Measurements from ENCODE around the gene TOP3B. TPM values are rescaled to one million over a fixed set of nuclear protein-coding genes. Genes with fewer than 3 reads are reported as not detected.

The TOP3B gene
- total RNA-seq, 4 donors from 2014 or later, result 16.6 to 27.3 (median 22.8) TPM

DNA sequence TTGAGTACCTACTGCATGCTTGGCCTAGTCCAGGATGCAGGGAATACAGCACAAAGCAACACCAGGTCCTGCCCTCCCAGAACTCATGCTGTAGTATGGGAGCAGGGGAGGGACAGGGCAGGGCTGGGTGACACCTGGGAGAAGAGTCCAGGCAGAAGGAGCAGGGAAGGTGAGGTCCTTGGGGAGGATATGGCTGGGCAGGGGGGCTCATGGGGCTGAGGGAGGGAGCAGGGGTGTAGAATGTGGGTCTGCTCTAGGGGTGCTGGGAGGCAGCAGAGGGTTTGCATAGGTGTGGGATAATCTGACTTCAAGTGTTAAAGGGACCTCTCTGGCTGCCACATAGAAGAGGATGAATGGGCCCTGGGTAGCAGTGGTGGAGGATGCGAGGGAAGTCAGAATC, 4.8 kb downstream of the TOP3B start:
- TF ChIP-seq, protein P1, sequence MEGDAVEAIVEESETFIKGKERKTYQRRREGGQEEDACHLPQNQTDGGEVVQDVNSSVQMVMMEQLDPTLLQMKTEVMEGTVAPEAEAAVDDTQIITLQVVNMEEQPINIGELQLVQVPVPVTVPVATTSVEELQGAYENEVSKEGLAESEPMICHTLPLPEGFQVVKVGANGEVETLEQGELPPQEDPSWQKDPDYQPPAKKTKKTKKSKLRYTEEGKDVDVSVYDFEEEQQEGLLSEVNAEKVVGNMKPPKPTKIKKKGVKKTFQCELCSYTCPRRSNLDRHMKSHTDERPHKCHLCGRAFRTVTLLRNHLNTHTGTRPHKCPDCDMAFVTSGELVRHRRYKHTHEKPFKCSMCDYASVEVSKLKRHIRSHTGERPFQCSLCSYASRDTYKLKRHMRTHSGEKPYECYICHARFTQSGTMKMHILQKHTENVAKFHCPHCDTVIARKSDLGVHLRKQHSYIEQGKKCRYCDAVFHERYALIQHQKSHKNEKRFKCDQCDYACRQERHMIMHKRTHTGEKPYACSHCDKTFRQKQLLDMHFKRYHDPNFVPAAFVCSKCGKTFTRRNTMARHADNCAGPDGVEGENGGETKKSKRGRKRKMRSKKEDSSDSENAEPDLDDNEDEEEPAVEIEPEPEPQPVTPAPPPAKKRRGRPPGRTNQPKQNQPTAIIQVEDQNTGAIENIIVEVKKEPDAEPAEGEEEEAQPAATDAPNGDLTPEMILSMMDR (IDR thresholded peaks at IDR 0.05; ENCODE audit: low read depth), result no peak

DNA sequence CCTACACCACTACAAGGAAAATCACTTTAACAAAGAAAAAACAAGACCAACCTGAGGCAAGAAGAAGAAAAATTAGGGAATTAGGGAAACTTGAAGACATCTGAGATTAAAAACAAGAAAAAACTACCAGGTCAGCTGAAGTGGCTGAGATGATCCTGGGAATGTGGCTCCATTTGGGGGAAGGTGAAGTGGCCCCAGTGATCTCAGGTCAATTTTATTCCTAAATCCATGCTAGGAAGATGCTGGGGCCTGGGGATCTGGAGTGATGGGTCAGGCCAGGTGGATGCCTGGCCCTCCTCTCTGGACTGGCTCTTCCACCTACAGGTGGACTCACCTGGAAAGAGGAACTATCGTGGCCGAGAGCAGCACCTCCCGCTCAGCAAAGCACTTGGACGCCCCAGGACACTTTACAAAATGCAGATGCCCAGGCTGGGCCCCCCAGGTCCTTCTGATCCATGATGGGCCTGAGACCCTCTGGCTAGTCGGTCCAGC, 6.7 kb downstream of the TOP3B start:
- TF ChIP-seq, protein P1 (IDR thresholded peaks at IDR 0.05; ENCODE audit: low read depth), result no peak

DNA sequence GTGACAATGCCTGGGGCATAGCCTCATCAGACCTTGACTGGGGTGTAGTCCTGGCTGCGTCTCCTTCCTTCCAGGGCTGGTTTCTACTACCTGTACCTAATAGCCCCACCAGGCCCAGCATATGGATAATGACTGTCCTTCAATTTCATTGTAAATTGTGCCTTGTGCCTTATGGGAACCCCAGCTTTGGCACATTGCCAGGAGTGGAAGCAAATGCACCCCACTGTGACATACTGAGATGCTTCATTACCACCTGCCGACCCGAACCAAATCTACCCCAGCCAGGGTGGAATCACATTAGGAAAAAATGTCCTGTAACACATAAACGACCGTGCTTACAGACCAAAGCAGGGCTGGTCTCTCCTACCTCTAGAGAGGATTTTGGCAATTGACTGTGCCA, 7.3 kb downstream of the TOP3B start:
- TF ChIP-seq, protein P1 (IDR thresholded peaks at IDR 0.05; ENCODE audit: low read depth), result no peak

DNA sequence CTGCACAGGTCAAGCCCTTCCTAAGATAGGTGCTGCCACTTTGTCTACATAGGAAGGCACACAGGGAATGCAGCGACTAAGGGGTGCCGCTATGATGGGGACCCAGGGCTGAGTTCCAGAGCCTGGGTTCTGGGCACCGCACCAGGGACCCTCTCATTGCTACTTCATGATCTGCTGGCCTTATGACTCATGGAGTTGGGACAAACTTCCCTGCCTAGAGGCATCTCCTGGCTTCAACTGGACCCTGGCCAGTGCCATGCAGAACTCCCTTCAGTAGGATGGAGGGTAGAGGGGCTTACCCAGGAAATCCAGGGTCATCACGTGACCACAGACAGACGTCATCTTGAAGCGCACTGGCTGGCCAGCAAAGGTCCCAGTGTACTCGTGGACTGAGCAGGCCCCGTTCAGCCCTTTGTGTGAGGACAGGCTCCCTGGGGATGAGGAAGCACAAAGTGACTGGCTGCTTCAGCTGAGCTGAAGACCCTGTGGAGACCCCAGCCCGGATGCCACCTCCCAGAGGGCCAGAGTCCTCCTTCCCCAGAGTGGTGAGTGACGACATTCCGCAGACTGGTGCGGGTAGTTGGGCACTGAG, 8.4 kb downstream of the TOP3B start:
- TF ChIP-seq, protein P1 (IDR thresholded peaks at IDR 0.05; ENCODE audit: low read depth), result no peak

DNA sequence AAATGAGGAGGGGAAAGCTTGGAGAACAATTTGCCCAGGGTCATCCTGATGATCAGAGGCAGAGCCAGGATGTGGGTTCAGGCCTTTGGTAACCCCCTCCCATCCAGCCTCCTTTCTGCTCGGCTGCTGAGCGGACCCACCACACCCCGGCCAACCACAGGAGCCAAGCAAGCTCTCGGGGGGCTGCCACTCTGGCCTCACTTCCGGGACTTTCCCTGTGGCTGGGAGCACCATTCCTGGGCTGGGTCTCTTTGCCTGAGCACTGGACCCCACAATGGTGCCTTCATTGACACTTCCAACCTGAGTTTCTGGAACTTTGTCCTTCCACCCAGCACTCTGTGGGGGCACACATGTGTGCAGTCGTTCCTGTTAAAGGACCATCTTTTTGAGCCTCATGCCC, 9.8 kb downstream of the TOP3B start:
- TF ChIP-seq, protein P1 (IDR thresholded peaks at IDR 0.05; ENCODE audit: low read depth), result no peak

DNA sequence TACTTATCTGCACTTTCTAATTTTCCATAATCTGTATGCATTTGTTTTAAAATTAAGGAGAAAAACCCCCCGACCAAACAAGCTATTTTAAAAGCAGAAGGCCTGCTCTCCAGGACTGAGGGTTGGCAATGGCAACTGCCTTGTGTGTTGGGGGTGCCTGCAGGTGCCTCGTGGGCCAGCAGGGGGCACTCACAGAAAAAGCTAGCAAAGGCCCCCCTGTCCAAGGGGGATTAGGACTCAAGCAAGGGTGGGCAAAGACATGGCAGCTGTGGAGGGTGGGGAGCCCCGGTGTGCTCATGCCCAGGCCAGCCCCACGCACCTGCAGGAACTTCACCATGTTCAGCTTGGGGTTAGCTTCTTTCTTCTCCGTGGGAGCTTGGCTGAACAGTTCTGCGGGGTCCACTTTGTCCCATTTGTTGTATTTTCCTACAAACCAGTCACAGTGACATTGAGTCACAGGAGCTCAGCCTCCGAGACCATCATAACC, 10.3 kb downstream of the TOP3B start:
- TF ChIP-seq, protein P1 (IDR thresholded peaks at IDR 0.05; ENCODE audit: low read depth), result no peak

DNA sequence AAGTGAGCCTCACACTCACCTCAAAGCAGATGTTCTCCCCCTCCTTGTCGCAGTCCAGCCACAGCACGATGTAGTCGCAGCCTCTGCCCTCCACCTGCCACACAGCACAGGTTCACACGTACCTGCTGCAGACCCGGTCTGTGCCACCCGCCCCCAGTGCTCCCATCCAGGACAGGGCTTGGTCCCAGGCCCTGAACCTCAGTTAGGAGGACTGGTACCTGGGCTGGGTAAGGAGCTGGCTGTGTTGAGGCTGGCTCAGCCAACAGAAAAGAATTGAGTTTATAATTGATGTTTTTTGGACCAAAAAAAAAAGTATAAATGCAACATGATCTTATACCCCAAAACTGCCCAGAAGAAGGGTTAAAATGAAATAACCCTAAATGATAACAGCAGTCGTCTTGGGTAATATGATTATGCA, 10.7 kb downstream of the TOP3B start:
- TF ChIP-seq, protein P1 (IDR thresholded peaks at IDR 0.05; ENCODE audit: low read depth), result no peak
